K562 (cell line): ENCODE data around the gene CELA3A. TPM values are rescaled to one million over a fixed set of nuclear protein-coding genes. Genes with fewer than 3 reads are reported as not detected.

Experiments
- ATAC-seq: fragments of 200-7000 bp; cut with Tn5 transposase; 3 replicates; pipeline ENCODE4 v1.9.1; 2020; ENCODE audit warnings: moderate library complexity
- BruUV-seq: library from RNA; stranded (reverse); fragments of 400-500 nt; replicated peaks from 2 replicates; lab custom pipeline; 2021; lab: Mats Ljungman, UMichigan
- CTCF ChIA-PET: fragments of 300-600 bp; formaldehyde crosslinking; extraction: SDS; loops from one replicate; lab custom pipeline; 2021; ENCODE audit warnings: low intra/inter-chr PET ratio; lab: Yijun Ruan, JAX
- POLR2A ChIA-PET: fragments of 300-600, 350-650 bp; sonication (Branson Sonifier 250); formaldehyde crosslinking; extraction: SDS; loops from one replicate; lab custom pipeline; 2021; ENCODE audit warnings: antibody characterized with exemption, inconsistent platforms; lab: Yijun Ruan, JAX
- DNase-seq, 4 experiments: peaks; one replicate each; pipeline versions ENCODE4 v3.0.0 to v3.0.0-alpha.2; 2011 to 2018; ENCODE audit warnings: low spot score in 3 of 4, mixed read lengths in 3 of 4; ENCODE audit errors: extremely low read depth in 1 of 4
- FAIRE-seq: peaks from 2 replicates; lab custom pipeline; 2011; peaks lifted over from hg19 to GRCh38; lab: Jason Lieb, UNC
- H2AFZ ChIP-seq: 2 replicates; pipeline ENCODE4 v1.6.0; 2011; ENCODE audit warnings: low read depth, low read length, control low read depth, inconsistent platforms
- H3K27ac ChIP-seq: fragments of 200-600 bp; 3 replicates; pipeline ENCODE4 v1.8.0; 2011; ENCODE audit warnings: low read depth, mild to moderate bottlenecking, control low read depth, inconsistent platforms, low read length, moderate library complexity, mixed read lengths; ENCODE audit errors: extremely low read depth
- H3K27me3 ChIP-seq, 2 experiments: fragments of 300-600 bp in 1 of 2; 2 replicates in 1 of 2; 3 replicates in 1 of 2; pipeline versions ENCODE4 v1.6.0 to v1.8.0; 2011; ENCODE audit warnings: inconsistent platforms in 2 of 2, low read length in 2 of 2, mild to moderate bottlenecking in 1 of 2, mixed read lengths in 1 of 2, moderate library complexity in 1 of 2; ENCODE audit not compliant: control insufficient read depth in 2 of 2, insufficient read depth in 2 of 2
- H3K36me3 ChIP-seq: fragments of 300-600 bp; 3 replicates; pipeline ENCODE4 v1.8.0; 2011; ENCODE audit warnings: mild to moderate bottlenecking, low read length, inconsistent platforms; ENCODE audit not compliant: control insufficient read depth, insufficient read depth
- H3K4me1 ChIP-seq, 2 experiments: fragments of 200-600 bp in 1 of 2; replicated peaks in 1 of 2; 2 replicates in 1 of 2; 3 replicates in 1 of 2; pipeline versions ENCODE4 v1.5.1 to v1.8.0; 2011; ENCODE audit warnings: inconsistent platforms in 2 of 2, low read length in 2 of 2, mild to moderate bottlenecking in 1 of 2, mixed read lengths in 1 of 2, moderate library complexity in 1 of 2; ENCODE audit not compliant: control insufficient read depth in 2 of 2, insufficient read depth in 2 of 2
- H3K4me2 ChIP-seq: 2 replicates; pipeline ENCODE4 v1.6.1; 2011; ENCODE audit warnings: low read length, control low read depth, inconsistent platforms, mixed read lengths; ENCODE audit not compliant: insufficient read depth
- H3K4me3 ChIP-seq: fragments of 200-600 bp; sonication (generic), shearing (Covaris generic); 2 replicates; pipeline ENCODE4 v1.5.1; 2016; ENCODE audit warnings: control low read depth, inconsistent platforms
- H3K79me2 ChIP-seq: fragments of 200-600 bp; 3 replicates; pipeline ENCODE4 v1.8.0; 2011; ENCODE audit warnings: low read length, inconsistent platforms; ENCODE audit not compliant: control insufficient read depth, insufficient read depth
- H3K9ac ChIP-seq, 2 experiments: 2 replicates each; pipeline versions ENCODE4 v1.6.0 to v1.6.1; 2011; ENCODE audit warnings: low read depth in 2 of 2, low read length in 2 of 2, control low read depth in 1 of 2, inconsistent platforms in 1 of 2, mild to moderate bottlenecking in 1 of 2, mixed read lengths in 1 of 2; ENCODE audit not compliant: insufficient read depth in 1 of 2
- H3K9me1 ChIP-seq: one replicate; pipeline ENCODE4 v1.6.0; 2011; ENCODE audit warnings: inconsistent platforms, mild to moderate bottlenecking, low read length, moderate library complexity; ENCODE audit not compliant: control insufficient read depth, insufficient read depth
- H3K9me3 ChIP-seq: replicated peaks from 2 replicates; pipeline ENCODE4 v1.5.1; 2011; ENCODE audit warnings: low read depth, low read length, inconsistent platforms; ENCODE audit not compliant: control insufficient read depth, insufficient read depth
- H4K20me1 ChIP-seq: replicated peaks from 2 replicates; pipeline ENCODE4 v1.6.1; 2011; ENCODE audit warnings: low read length, inconsistent platforms, mixed read lengths; ENCODE audit not compliant: control insufficient read depth, insufficient read depth
- ATF6 ChIP-seq: sonication (generic); formaldehyde crosslinking; IDR thresholded peaks from 2 replicates; pipeline ENCODE4 v1.4.0; 2020; ENCODE audit warnings: mild to moderate bottlenecking, missing genetic modification reagents
- CTBP1 ChIP-seq: fragments of 450-650 bp; IDR thresholded peaks from 2 replicates; pipeline ENCODE4 v1.6.1; 2016; ENCODE audit warnings: borderline replicate concordance
- NFE2 ChIP-seq: IDR thresholded peaks from 2 replicates; pipeline ENCODE4 v1.6.1; 2014; ENCODE audit warnings: antibody characterized with exemption, low read depth
- RAD51 ChIP-seq: fragments of 450-650 bp; IDR thresholded peaks from 2 replicates; pipeline ENCODE4 v1.7.1; 2016; ENCODE audit warnings: low read depth, mild to moderate bottlenecking, borderline replicate concordance
- RCOR1 ChIP-seq, 2 experiments: IDR thresholded peaks; 2 replicates each; pipeline ENCODE4 v1.6.1; 2012; ENCODE audit warnings: low read depth in 2 of 2, low read length in 2 of 2, borderline replicate concordance in 1 of 2, improper control_type of control experiment in 1 of 2
- SMAD3 ChIP-seq: fragments of 450-650 bp; formaldehyde crosslinking; conservative IDR thresholded peaks from 2 replicates; pipeline ENCODE4 v1.4.0; 2020; ENCODE audit warnings: mild to moderate bottlenecking
- SMAD4 ChIP-seq: fragments of 250-450 bp; sonication (Bioruptor Pico); conservative IDR thresholded peaks from 2 replicates; pipeline ENCODE4 v1.8.0; 2021; ENCODE audit warnings: inconsistent platforms, mild to moderate bottlenecking, moderate library complexity
- U2AF2 ChIP-seq: fragments of 200-400 bp; formaldehyde crosslinking; optimal IDR thresholded peaks from 2 replicates; pipeline ENCODE3; 2017; ENCODE audit warnings: low read depth, mild to moderate bottlenecking, low read length
- ZNF384 ChIP-seq: IDR thresholded peaks from 2 replicates; pipeline ENCODE4 v1.6.1; 2012; ENCODE audit warnings: low read depth, low read length, improper control_type of control experiment
- WGBS: fragments of 100-300 bp; shearing (Covaris generic); methylation state at CpG from one replicate; pipeline ENCODE4 v1.1.6; 2016; ENCODE audit warnings: low coverage, mixed read lengths; ENCODE audit not compliant: insufficient coverage; ENCODE audit errors: missing lambda C conversion rate; 5-methylcytosine and 5-hydroxymethylcytosine counted together
- in situ Hi-C: fragments of 300-500 bp; cut with MboI; formaldehyde crosslinking; loops from 4 replicates; pipeline ENCODE4 v1.15.0; 2018; ENCODE audit warnings: inconsistent platforms, mixed read lengths
- intact Hi-C: fragments of 100-400 bp; cut with micrococcal nuclease; formaldehyde crosslinking; loops from 2 replicates; pipeline ENCODE4 v1.14.2; 2022
- polyA plus RNA-seq, 8 experiments: library from polyadenylated mRNA; depleted of rRNA in 4 of 8; stranded (reverse) in 5 of 8; unstranded in 3 of 8; fragments of >200 nt; fragmentation: Nextera tagmentation in 2 of 8; fragmentation: Illumina TruSeq in 1 of 8; extraction: Ambion mirVana in 2 of 8; extraction: Trizol in 1 of 8; gene quantifications; 2 replicates each; pipeline versions ENCODE4 v1.2.1 to v1.2.3, GENCODE V29; 2011 to 2014; ENCODE audit warnings: inconsistent platforms in 1 of 8, missing spikeins in 1 of 8
- total RNA-seq, 7 experiments: library from RNA; depleted of rRNA in 6 of 7; stranded (reverse); fragments of >200 nt in 6 of 7; fragmentation: Illumina TruSeq in 2 of 7; extraction: Trizol in 2 of 7; gene quantifications; 2 replicates each; pipeline versions ENCODE4 v1.2.1 to v1.2.3, GENCODE V29; 2011 to 2021; ENCODE audit warnings: low replicate concordance in 1 of 7
- TF ChIP-seq, protein P1 (sequence below): fragments of 450-650 bp; formaldehyde crosslinking; IDR thresholded peaks from 2 replicates; pipeline ENCODE4 v1.4.0; 2020; ENCODE audit warnings: mild to moderate bottlenecking, mixed read lengths
- TF ChIP-seq, protein P2 (sequence below): sonication (generic); formaldehyde crosslinking; IDR thresholded peaks from 2 replicates; pipeline ENCODE4 v1.9.0; 2022; ENCODE audit warnings: mild to moderate bottlenecking, missing genetic modification reagents
- TF ChIP-seq, protein P3 (sequence below): fragments of 450-650 bp; IDR thresholded peaks from 2 replicates; pipeline ENCODE4 v1.6.1; 2017; ENCODE audit warnings: antibody characterized with exemption, mild to moderate bottlenecking

Gene CELA3A
- total and polyA plus RNA-seq, 9 of the 15 experiments (the other 6 are each of a cell fraction or from before 2014, with no cell fraction given): 5.4 TPM; not detected in 8

DNA sequence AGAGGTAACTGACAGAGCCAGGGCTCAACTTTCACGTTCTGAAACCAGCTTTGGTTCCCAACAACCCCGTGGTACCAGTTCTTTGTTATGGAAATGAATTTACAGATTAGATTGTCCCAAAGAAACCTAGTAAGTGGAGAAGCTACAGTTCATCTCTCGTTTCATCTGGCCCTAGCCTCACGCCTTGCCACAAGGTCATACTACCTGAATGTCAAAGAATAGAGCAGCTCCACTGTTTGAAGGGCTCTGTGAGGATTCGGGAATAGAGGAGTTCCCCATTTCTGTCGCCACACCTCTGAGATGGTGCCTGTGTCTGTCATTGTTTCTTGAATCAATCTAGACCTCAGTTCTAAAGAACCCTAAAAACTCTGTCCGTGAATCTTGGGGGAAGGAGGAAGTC, 36.1 kb downstream of the CELA3A start (continued):
- no peak for TF ChIP-seq CTBP1
- TF ChIP-seq SMAD3 (CRISPR knock-in tag): no peak
- TF ChIP-seq ATF6 (CRISPR knock-in tag): 0 out of 2 replicates have a peak, but pooled peaks have one; percentile 34
- TF ChIP-seq, all 486 proteins: peak for 4

GRCh38 chr1:22038036-22038435, 36.6 kb downstream of the CELA3A start:
- BruUV-seq: no TSS peak
- 38% methylated on average over 5 of the region's 5 CpGs for WGBS
- no peaks in the 10 kb centered on the region for H3K79me2 ChIP-seq
- no peak overlapping the region for H3K27ac ChIP-seq
- H3K27me3 ChIP-seq: no peaks in the 10 kb centered on the region
- peak overlapping the region in 1 of 2 experiments; percentile 76; a peak in 1 of 4 replicates for H3K9ac ChIP-seq
- ATAC-seq (no peak; the same call in 2 of the 3 replicates), DNase-seq (peak in 2 of 4 experiments; percentile 25 to 43), FAIRE-seq (no peak)
- intact Hi-C loops: no loop called here
- H3K9me1 ChIP-seq: no peaks in the 10 kb centered on the region
- ChIA-PET CTCF (no interaction called here), POLR2A (interaction anchor here (4.2 kb wide), 1 partner anchor 11 kb away, joined by 63 read pairs; no protein-coding TSS in a partner anchor)
- H2AFZ ChIP-seq: peak overlapping the region; percentile 86
- no peaks in the 10 kb centered on the region for H3K36me3 ChIP-seq
- H4K20me1 ChIP-seq: no peaks in the 10 kb centered on the region
- peaks cover 27 to 41% of the 10 kb centered on the region in 2 experiments for H3K4me1 ChIP-seq
- in situ Hi-C loops: no loop called here
- H3K9me3 ChIP-seq: no peaks in the 10 kb centered on the region
- no peak overlapping the region for H3K4me3 ChIP-seq
- H3K4me2 ChIP-seq: no peak overlapping the region
- TF ChIP-seq, protein P1, sequence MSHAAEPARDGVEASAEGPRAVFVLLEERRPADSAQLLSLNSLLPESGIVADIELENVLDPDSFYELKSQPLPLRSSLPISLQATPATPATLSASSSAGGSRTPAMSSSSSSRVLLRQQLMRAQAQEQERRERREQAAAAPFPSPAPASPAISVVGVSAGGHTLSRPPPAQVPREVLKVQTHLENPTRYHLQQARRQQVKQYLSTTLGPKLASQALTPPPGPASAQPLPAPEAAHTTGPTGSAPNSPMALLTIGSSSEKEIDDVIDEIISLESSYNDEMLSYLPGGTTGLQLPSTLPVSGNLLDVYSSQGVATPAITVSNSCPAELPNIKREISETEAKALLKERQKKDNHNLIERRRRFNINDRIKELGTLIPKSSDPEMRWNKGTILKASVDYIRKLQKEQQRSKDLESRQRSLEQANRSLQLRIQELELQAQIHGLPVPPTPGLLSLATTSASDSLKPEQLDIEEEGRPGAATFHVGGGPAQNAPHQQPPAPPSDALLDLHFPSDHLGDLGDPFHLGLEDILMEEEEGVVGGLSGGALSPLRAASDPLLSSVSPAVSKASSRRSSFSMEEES (CRISPR knock-in tag): peak; percentile 46
- TF ChIP-seq RCOR1 (IDR thresholded peaks at IDR 0.05; ENCODE audit: borderline replicate concordance in 1 of 2, low read depth in 2 of 2, low read length in 2 of 2) (no peak), RAD51 (peak; percentile 69; the same call in 1 of the 2 replicates), ZNF384 (no peak), NFE2 (peak; percentile 63), U2AF2 (no peak), SMAD4 (CRISPR knock-in tag) (0 out of 2 replicates have a peak, but pooled peaks have one; percentile 39)
- TF ChIP-seq, protein P2, sequence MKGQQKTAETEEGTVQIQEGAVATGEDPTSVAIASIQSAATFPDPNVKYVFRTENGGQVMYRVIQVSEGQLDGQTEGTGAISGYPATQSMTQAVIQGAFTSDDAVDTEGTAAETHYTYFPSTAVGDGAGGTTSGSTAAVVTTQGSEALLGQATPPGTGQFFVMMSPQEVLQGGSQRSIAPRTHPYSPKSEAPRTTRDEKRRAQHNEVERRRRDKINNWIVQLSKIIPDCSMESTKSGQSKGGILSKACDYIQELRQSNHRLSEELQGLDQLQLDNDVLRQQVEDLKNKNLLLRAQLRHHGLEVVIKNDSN (CRISPR knock-in tag): peak; percentile 54; the same call in 1 of the 2 replicates
- TF ChIP-seq, protein P3, sequence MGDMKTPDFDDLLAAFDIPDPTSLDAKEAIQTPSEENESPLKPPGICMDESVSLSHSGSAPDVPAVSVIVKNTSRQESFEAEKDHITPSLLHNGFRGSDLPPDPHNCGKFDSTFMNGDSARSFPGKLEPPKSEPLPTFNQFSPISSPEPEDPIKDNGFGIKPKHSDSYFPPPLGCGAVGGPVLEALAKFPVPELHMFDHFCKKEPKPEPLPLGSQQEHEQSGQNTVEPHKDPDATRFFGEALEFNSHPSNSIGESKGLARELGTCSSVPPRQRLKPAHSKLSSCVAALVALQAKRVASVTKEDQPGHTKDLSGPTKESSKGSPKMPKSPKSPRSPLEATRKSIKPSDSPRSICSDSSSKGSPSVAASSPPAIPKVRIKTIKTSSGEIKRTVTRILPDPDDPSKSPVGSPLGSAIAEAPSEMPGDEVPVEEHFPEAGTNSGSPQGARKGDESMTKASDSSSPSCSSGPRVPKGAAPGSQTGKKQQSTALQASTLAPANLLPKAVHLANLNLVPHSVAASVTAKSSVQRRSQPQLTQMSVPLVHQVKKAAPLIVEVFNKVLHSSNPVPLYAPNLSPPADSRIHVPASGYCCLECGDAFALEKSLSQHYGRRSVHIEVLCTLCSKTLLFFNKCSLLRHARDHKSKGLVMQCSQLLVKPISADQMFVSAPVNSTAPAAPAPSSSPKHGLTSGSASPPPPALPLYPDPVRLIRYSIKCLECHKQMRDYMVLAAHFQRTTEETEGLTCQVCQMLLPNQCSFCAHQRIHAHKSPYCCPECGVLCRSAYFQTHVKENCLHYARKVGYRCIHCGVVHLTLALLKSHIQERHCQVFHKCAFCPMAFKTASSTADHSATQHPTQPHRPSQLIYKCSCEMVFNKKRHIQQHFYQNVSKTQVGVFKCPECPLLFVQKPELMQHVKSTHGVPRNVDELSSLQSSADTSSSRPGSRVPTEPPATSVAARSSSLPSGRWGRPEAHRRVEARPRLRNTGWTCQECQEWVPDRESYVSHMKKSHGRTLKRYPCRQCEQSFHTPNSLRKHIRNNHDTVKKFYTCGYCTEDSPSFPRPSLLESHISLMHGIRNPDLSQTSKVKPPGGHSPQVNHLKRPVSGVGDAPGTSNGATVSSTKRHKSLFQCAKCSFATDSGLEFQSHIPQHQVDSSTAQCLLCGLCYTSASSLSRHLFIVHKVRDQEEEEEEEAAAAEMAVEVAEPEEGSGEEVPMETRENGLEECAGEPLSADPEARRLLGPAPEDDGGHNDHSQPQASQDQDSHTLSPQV: peak; percentile 50; the same call in 1 of the 2 replicates
